HL-60 (cell line): Measurements from ENCODE around the gene KRT77.

Experiments used
- CTCF ChIP-seq: IDR thresholded peaks from one replicate; pipeline ENCODE4 v1.5.1; 2011; ENCODE audit warnings: low read length, control low read depth, inconsistent platforms; ENCODE audit not compliant: insufficient read depth
- GABPA ChIP-seq: IDR thresholded peaks from 2 replicates; pipeline ENCODE4 v1.6.1; 2012; ENCODE audit warnings: low read depth
- POLR2AphosphoS5 ChIP-seq: IDR thresholded peaks from 2 replicates; pipeline ENCODE4 v1.6.1; 2012; ENCODE audit warnings: low read depth

- no peak for TF ChIP-seq POLR2AphosphoS5
- TF ChIP-seq CTCF = no peak
- no peak for TF ChIP-seq GABPA
Observed at GRCh38 chr12:52670961-52671360, 32.4 kb downstream of the KRT77 start.
